NCI-H446 (cell line): ENCODE measurements around the gene HSPA4L.

Experiments used
- DNase-seq, 2 experiments: peaks; one replicate each; lab custom pipeline; 2025; lab: John Stamatoyannopoulos, UW

HSPA4L gene

DNA sequence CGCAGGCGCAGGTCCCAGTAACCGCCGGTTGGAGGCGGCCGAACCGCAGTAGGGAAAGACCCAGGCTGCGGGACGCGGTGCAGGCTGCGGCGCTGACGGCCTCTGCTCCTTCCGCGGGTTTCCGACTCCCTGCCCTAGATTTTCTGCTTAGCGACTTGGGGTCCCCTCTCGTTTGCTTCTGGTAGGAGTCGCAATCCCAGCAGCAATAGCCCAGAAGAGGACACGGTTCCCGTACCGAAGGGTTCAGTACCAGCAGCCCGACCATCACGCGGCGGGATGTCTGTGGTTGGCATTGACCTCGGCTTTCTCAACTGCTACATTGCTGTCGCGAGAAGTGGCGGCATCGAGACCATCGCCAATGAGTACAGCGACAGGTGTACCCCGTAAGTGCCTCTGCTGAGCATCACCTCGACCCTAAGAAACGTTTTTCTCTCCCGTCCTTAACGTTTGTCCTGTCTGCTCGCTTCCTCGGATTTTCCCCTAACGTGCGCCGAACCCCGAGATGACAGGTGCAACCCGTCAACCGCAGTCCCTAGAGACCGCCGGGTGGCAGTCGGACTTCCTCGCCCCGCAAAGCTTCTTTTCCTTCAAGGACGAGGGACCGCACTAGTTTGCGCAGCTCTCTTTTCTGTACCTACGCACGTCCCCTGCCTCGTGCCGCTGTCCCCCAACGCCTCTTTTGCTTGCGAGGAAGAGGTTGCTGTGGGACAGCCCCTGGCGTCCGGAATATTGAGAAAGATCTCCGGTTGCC is at the start of gene HSPA4L:
TSS of gene HSPA4L (plus strand) at position 48 of the 751 bp plus-strand sequence. CDS start at position 277, 229 bp downstream.
- peak; percentile 52 to 76 for DNase-seq

DNA sequence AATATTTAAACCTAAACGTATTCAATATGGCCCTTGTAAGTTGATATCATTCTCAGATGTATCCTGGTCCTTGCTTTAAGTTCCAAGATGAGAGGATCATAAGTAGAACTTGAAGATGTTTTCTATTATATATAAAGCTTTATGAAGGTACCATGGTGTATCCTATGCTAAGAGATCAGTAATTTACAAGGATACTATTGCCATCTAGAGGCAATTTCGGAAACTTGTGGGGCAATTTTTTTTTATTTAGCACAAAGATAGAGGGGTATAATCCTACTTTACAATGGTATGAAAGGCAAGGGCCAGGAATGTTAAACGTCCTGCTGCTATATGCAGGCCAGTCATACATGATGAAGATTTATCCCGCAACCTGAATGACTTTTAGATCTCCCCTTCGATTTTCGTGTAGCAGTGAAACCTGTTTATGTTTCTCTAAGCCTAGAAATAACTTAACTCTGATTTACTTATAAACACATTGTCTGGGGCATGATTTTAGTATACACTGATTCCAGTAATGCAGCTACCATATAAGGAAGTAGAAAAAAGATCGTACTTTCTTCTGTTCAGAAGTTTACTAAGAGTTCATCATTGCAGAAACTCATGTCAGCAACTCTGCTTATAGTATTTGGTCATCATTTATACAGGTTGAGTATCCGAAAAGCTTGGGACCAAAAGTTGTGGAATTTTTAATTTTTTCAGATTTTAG is 49.3 kb upstream of the HSPA4L start:
- peak; percentile 22 to 59 for DNase-seq

DNA sequence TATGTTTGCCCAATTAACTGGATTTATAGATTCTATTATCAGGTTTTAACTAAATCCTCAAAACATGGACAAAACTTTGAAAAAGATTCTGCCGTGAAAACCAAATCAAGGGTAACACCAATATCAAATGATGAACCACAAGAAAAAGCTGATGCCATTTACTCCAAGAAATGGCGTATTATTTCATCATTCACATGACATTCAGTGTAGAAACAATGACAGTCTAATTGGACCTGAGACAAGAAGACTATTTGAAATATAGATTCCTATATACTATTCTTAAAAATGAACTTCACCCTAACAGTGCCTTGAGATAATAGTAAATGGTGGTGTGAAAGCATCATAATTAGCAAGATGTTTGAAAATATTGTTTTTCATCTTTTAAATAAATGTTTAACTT is 47.1 kb upstream of the HSPA4L start:
- DNase-seq, result no peak

DNA sequence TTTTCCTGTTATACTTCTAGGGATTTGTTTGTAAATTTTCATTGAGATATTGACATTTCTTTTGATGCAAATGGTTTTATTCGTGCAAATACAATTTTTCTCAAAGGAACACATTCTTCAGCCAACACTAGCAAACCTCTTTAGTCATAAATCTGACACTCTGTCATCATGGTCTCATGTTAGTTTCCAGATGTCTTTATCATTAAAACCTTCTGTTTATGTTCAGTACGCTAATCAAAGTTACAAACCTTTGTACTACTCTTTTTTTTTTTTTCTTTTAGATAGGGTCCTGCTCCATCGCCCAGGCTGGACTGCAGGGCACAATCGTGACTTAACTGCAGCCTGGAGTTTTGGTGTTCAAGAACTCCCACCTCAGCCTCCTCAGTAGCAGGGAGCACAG is 44.8 kb upstream of the HSPA4L start:
- DNase-seq, result no peak

DNA sequence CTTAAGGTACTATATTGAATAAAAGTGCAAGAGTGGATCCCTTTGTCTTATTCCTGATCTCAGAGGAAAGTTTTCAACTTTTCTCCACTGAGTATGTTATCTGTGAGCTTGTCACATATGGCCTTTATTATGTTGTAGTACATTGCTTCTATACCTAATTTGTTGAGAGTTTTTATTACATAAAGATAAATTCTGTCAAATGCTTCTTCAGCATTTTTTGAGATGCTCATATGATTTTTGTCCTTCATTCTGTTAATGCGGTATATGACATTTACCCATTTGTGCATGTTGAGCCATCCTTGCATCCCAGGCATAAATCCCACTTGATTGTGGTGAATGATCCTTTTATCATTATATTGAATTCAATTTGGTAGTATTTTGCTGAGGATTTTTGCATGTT is 40.9 kb upstream of the HSPA4L start:
- no peak for DNase-seq

DNA sequence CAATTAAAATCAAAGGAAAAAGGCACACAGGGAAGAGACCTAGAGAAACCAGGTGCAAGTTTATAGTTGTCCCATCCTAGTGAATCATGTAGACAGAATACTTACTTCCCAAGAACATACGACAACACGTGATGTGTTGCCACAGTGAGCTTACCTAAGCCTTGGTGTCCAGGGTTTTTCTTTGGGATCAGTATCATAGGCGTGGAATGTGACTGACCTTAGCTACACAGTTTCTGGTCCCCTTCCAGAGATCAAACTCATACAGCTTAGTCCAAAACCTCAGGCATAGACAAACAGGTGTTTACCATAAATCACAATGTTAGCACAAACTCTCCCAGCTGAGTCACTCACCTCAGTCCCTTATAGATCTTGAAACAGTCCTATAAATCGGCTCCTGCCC is 34.2 kb upstream of the HSPA4L start:
- DNase-seq, result no peak

DNA sequence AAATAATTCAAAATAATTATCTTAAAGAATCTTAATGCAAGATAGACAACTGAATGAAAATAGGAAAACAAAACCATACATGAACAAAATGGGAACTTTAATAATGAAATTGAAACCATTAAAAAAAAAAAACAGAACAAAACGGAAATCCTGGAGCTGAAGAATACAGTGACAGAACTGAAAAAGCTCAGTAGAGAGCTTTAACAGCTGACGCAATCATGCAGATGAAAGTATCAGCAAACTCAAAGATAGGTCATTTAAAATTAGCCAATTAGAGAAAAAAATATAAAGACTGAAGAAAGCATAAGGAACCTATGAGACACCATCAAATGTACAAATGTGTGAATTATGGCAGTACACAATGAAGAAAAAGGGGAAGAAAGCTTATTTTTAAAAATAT is 33.2 kb upstream of the HSPA4L start:
- DNase-seq, result no peak

DNA sequence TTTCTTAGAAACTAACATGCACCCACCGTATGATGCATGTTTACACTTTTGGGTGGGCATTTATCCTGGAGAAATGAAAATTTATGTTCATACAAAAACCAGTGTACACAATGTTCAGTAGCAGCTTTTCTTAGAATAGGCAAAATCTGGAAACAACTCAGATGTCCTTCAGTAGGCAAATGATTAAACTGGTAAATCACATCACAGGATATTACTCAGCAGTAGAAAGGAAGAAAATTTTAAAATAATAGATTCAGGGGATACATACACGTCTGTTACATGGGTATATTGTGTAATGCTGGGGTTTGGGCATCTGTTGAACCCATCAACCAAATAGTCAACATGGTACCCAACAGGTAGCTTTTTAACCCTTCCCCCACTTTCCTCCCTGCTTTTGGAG is 25.2 kb upstream of the HSPA4L start:
- no peak for DNase-seq

DNA sequence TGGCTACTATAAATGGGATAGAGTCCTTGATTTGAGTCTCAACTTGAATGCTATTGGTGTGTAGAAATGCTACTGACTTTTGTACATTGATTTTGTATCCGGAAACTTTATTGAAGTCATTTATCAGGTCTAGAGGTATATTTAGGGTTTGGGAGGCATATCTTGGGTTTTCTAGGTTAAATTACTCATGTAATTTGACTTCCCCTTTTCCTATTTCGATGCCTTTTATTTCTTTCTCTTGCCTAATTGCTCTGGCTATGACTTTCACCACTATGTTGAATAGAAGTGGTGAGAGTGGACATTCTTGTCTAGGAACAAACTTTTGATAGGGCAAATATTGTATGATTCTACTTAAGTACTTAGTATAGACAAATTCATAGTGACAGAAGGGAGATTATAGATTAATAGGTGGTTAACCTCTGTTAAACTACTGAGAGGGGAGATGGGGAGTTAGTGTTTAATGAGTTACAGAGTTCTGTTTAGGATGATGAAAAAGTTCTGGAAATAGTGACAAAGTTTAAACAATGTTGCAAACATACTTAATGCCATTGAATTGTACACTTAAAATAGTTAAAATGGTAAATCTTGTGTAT is 22.8 kb upstream of the HSPA4L start:
- DNase-seq, result no peak

DNA sequence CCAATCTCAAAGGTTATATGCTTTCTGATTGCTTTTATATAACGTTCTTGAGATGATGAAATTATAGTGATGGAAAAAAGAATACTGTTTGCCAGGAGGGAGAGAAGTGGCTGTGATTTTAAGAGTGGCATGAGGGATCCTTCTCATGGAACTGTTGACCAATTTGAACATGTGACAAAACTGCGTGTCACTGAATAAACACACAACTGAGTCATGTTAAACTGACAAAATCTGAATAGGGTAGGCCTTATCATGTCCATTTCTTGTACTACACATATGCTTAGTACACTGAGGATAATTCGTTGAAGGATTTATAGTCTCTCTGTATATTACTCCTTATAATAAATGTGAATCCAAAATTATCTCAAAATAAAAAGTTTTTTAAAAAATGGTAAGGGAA is 22.2 kb upstream of the HSPA4L start:
- no peak for DNase-seq

DNA sequence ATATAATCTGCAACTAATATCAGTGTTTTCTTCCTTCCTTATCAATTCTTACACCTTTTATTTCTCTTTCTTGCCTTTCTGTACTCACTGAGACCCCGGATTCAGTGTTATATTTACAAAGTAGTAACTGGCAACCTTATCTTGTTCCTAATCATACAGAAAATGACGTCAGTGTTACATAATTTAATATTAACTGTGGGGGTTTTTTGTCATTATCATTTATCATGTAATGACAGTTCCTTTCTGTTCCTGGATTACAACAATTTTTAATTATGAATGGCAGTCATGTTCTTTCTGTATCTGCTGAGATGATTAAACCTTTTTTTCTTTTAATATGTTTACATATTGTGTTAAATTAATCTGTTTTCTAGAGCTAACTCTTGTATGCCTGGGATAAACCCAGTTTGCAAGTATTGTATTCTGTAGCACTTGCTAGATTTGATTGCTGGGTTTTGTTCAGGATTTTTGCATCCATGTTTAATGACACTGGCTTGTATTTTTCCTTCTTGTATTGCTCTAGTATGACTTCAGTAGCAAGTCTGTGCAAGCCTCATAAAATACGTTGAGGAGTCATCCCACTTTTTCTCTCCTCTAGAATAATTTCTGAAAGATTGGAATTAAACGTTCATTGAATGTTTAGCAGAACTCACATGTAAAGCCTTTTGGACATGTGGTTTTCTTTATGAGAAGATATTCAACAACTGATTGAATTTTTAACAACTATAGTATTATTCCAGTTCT is 10.4 kb upstream of the HSPA4L start:
- no peak for DNase-seq

DNA sequence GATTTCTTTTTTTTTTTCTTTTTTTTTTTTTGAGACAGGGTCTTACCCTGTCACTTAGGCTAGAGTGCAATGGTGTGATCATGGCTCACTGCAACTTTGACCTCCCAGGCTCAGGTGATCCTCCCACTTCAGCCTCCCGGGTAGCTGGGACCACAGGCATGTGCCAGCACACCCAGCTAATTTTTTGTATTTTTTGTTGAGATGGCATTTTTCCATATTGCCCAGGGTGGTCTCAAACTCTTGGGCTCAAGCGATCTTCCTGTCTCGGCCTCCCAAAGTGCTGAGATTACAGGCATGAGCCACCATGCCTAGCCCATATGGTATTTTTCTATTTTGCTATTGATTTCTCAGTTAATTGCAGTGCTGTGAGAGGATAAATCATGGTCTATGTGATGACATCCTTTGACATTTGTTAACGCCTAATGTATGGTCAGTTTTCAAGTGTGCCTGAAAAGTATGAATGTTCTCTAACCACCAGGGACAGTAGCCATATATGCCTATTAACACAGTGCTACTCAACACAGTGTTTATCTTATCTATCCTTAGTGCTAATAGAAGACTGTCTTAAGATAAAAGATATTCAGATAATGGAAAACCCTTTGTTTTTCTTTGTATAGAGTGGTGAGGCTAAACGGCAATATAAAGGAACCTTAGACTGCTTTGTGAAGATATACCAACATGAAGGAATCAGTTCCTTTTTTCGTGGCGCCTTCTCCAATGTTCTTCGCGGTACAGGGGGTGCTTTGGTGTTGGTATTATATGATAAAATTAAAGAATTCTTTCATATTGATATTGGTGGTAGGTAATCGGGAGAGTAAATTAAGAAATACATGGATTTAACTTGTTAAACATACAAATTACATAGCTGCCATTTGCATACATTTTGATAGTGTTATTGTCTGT is 9.1 kb upstream of the HSPA4L start:
- no peak for DNase-seq

DNA sequence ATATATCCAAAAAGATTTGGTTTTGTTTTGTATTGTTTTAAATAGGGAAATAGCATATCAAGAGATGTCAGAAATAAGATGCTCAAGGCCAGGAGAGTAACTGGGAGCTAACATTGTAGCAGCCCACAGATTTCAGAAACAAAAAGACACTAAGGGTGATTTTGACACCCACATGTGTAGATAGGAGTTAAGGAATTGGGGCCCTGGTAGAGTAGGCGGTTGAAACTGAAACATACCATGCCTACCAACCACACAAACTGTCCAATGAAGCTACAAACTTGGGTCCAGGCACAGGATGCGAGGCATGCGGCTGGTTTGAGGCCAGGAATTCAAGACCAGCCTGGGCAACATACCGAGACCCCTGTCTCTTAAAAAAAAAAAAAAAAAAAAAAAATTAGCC is 6.3 kb upstream of the HSPA4L start:
- DNase-seq, result no peak

DNA sequence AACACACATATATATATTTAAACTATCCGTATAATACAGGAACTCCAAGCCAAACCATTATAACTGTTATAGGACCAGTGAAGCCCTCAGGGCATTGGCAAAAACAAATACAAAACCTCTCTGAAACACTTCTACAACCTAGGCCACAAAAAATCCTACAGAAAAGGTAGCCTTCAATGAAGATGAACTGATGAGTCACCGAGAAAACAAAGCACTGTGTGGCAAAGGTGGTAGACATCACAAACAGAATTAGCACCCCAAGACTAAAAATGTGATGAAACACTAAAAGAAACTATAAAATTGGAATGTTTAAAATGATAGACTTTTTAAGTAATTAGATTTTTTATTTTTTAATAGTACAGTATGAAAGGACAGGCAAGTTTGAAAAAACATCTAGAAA is 5.5 kb upstream of the HSPA4L start:
- DNase-seq, result no peak

DNA sequence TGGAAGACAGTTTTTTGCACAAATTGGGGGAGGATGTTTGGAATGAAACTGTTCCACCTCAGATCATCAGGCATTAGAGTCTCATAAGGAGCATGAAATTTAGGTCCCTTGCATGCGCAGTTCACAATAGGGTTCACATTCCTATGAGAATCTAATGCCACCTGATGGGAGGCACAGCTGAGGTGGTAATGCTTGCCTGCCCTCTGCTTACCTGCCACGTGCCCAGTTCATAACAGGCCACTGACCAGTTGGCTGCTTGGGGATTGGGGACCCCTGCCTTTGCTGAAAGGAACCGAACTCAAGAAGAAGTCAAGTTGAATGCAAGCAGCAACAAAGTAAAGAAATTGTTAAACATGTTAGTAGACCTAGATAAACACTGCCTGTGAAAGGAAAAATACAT is 4.6 kb upstream of the HSPA4L start:
- DNase-seq, result no peak

DNA sequence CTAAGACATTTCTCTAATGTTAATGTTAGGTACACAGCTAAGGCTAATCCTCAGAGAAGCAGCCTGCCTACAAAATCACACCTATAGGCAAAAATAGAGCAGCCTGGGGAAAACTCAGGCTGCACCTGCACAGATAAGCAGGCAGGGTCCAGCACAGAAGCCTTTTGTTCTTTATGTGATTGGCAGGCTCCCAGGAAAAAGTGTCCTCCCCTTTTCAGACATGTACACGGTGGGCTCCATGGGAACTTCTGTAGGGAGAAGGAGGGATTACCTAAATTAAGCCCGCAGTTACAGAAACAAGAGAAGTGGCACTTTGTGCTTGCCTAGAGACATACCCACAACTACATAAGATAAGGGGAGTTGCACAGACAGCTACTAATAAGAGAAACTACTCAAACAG is 4.0 kb upstream of the HSPA4L start:
- no peak for DNase-seq

DNA sequence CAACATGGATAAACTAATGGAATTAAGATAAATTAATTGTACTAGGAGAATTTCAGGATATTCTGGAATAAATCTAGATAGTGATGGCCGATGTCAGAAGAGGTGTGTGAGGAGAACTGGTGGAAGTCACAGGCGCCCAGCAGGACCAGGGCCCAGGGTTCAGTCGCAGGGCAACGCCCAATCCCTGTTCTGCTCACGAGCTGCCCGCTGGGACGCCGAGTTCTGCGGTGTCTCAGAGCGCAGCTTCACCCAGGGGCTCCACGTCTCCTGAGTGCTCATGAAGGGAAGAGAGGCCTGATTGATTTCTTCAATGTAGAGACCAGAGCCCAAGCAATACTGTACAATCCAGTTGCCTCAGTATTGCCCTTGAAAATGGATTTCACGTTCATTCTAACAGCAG is 1.5 kb upstream of the HSPA4L start:
- DNase-seq, result no peak

DNA sequence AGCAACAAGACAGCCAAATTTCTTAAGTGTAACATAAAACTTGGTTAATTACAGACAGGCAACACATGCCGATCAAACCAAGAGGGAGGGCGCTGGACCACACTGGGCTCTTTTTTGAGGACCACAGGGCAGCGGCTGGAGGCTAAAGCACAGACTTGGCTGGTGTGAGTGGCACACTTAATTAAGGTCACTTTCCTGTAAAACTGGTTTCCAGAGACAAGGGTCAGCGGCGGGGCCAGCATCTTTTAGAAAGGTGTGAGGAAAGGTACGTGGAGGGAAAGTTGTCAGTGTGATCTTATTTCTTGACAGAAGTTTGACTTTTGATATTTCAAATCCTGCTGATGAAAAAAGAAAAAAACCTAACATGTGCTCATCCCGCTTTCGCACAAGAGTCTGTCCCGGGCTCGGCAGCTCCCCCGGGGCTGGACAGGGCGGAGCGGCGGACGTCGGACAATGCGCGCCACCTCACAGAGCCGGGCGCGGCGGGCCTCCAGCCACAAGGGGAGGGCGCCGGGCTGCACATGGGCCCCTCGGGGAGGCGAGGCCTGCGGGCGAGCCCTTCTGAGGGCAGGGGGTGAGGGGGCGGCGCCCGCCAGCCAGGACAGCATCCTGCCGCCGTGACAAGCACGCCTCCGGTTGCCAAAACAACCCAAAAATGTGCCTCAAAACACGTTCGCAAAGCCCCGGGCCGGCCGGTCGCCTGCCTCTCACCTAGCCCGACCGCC is 660 bp upstream of the HSPA4L start:
- no peak for DNase-seq

DNA sequence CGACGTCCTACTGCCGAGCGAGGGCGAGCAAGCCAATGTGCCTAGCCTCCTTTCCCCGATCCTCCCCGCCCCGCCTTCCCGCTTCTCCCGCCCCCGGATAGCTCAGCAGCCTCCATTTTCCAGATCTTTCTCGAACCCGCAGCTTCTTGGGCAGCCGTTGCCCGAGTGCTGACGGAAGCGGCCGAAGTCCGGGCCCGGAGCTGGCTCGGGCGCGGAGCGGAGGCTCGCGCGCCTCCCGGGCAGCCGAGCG is 172 bp upstream of the HSPA4L start:
- peak in 1 of 2 experiments; percentile 92 for DNase-seq

DNA sequence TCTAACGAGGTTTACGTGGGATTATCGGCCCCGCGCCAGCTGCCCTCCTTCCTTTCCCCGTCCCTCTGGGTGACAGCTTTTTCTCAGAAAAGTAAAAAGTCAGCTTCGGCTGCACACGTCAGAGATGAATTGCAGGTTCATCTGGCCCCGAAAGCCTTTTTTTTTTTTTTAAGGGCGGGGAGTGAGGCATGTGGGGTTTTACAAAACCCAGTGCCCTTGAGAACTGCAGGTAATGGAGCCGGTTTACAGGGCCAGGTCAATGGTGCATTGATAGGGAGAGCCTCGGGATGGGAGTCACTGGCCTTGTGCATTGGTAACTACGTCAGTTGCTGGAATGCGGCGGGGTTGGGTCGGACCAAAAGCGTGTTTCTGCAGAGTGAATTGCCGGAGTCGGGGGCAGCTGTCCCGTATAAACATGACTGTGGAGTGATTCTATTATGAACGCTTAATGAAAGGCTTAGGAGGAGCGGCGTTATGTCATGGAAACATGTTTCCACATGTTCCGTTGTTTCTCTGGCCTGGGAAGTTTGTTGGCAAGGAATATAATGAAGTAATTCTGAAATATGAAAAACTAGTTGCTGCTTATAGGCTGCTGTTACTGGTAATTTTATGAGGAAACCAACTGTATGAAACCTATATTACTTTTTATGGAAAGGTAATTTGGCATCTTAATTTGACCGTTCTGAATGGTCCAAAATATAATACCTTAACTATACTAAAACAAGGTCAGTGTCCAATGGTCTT is 1.1 kb downstream of the HSPA4L start:
- DNase-seq, result peak; percentile 56 to 64
